ENCODE data around the gene EZH1.

DNA sequence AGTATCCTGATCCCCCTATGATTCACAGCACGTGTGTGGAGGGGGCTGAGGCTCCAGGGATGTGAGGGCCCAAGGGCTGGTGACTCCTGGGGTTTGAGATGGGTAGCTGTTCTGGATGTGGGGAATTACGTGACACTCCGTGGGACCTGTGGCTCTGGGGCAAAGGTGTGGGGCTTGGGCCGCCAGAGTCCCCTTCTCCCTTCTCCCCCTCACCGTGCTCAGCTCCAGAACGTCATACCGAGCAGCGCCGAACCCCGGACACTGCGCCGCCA, 75.2 kb downstream of the EZH1 start:
- TF ChIP-seq EP300 (IDR thresholded peaks at IDR 0.05) (no peak), POLR2A (IDR thresholded peaks at IDR 0.05) (no peak), POLR2AphosphoS5 (IDR thresholded peaks at IDR 0.05) (no peak)
- TF ChIP-seq, protein P1, sequence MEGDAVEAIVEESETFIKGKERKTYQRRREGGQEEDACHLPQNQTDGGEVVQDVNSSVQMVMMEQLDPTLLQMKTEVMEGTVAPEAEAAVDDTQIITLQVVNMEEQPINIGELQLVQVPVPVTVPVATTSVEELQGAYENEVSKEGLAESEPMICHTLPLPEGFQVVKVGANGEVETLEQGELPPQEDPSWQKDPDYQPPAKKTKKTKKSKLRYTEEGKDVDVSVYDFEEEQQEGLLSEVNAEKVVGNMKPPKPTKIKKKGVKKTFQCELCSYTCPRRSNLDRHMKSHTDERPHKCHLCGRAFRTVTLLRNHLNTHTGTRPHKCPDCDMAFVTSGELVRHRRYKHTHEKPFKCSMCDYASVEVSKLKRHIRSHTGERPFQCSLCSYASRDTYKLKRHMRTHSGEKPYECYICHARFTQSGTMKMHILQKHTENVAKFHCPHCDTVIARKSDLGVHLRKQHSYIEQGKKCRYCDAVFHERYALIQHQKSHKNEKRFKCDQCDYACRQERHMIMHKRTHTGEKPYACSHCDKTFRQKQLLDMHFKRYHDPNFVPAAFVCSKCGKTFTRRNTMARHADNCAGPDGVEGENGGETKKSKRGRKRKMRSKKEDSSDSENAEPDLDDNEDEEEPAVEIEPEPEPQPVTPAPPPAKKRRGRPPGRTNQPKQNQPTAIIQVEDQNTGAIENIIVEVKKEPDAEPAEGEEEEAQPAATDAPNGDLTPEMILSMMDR (IDR thresholded peaks at IDR 0.05) = no peak

Data from sigmoid colon (tissue), 4 donors.